ENCODE results near the gene PTPRE. TPM values are rescaled to one million over a fixed set of nuclear protein-coding genes. Genes with fewer than 3 reads are reported as not detected.
A peak's percentile ranks its signal among the peaks of the same experiment; 100 is the strongest.

Gene PTPRE
- total RNA-seq, 2 donors from 2014 or later = 23.7 to 31.3 TPM

DNA sequence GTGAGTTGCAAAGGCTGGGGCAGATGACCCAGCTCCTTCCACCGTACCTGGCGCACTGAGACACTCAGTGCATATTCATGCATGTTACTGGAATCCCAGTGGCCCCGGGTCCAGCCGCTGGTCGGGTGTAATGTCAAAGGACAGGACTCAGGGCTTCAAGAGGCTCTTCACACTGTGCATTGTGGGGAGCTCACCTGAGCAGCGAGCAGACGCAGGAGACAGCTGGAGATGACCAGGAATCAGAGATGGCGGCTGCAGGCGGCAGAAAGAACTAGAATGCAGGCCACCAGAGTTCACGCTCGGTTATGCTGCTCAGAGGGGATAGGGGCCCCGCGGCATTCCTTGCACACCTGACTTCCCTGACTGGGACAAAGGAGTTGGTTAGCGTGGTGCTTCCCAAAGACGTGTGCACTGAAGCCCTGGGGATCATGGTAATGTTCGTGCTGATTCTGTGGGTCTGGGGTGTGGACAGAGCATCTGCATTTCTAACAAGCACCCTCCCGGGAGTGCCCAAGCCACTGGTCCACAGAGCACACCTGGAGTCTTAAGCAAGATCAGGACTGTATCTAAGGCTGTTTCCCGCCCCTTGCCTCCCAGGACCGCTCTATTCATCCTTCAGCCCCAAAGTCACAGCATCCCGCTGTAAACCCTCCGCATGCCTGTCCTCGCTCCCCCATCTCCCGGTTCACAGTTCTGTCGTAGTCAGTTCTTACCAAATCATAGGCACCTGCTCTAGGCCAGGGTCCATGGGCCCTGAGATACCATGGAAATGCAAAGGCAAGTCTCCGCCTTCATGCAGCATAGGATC lies 148.4 kb downstream of the PTPRE start:
- Mint-ChIP-seq H3K4me3 (no peak overlapping the region), H3K4me1 (ENCODE audit: low read depth) (peaks cover 21% of the 10 kb centered on the region), H3K9me3 (no peaks in the 10 kb centered on the region), H3K27ac (no peak overlapping the region), H3K36me3 (ENCODE audit: insufficient read depth in 2 of 2) (peaks cover 11 to 16% of the 10 kb centered on the region in 2 donors), H3K27me3 (ENCODE audit: low read depth) (no peaks in the 10 kb centered on the region)
- ATAC-seq (replicated peaks in 1 of 2) (no peak), DNase-seq (no peak)

DNA sequence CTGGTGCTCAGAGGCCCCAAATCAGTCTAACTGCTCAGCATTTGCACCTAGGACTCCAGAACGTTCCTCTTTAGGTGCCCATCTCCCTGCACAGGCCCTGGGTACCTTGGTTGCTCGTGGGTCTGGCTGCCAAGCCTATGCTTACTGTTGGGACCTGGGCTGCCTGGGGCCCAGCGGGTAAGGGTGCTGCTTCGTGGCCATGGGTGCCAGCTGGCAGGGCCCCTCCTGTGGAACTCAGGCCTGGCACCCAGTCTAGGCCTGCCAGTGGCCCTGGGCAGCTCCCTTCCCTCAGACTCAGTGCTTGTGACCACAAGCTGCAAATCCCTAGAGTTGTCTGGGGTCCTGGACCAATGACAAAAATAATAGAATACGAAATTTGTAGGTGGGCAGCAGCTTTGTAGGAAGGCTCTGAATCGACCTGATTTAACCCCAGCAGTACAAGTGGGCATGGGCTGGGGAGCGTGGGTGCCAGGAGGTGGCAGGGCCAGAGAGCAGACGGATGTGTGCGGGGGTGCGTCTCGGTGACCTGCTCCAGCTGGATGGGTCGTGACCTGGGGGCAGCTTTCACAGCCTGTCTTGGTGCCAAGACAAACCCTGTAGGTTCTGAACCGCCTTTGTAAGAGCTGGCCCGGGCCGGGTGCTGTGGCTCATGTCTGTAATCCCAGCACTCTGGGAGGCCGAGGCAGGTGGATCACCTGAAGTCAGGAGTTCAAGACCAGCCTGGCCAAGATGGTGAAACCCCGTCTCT lies 149.6 kb downstream of the PTPRE start:
- H3K4me1 Mint-ChIP-seq (ENCODE audit: low read depth) = peaks cover 12% of the 10 kb centered on the region
- H3K4me3 Mint-ChIP-seq = no peak overlapping the region
- H3K36me3 Mint-ChIP-seq (ENCODE audit: insufficient read depth in 2 of 2) = peaks cover 9 to 12% of the 10 kb centered on the region in 2 donors
- no peak overlapping the region for H3K27ac Mint-ChIP-seq
- DNase-seq = no peak
- H3K9me3 Mint-ChIP-seq = no peaks in the 10 kb centered on the region
- no peaks in the 10 kb centered on the region for H3K27me3 Mint-ChIP-seq (ENCODE audit: low read depth)
- no peak for ATAC-seq (replicated peaks in 1 of 2)

DNA sequence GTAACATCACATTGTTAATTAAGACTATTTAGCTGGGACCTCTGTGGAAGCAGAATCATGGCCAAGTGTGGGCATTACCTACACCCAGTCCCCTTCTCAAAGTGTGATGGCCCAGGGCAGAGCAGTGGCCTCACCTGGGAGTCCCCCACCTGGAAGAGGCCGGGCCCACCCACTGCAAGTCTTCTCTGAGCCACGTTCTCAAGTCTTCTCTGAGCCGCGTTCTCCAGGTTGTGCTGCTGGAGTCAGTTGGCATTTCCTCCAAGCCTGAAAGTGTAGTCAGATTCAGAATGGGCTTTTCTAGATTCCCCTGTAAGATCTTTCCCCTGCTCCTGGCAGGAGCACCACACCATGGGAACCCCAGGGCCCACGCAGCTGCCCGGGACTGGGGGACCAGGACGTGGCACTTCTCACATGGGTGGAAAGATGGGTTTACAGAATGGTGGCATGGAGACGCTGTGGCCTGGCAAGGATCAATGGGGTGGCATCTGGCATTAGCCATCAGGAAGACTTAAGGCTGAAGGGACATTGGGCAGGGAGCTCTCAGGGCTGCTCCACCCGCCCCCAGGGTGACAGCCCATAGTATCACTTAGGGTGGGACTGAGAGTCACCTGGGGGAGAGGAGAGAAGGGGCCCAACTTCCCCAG lies 151.3 kb downstream of the PTPRE start:
- Mint-ChIP-seq H3K9me3 (no peaks in the 10 kb centered on the region), H3K27me3 (ENCODE audit: low read depth) (no peaks in the 10 kb centered on the region), H3K27ac (no peak overlapping the region), H3K4me1 (ENCODE audit: low read depth) (peaks cover 26% of the 10 kb centered on the region), H3K36me3 (ENCODE audit: insufficient read depth in 2 of 2) (peaks cover 9 to 12% of the 10 kb centered on the region in 2 donors), H3K4me3 (no peak overlapping the region)
- ATAC-seq (replicated peaks in 1 of 2) (no peak), DNase-seq (no peak)

DNA sequence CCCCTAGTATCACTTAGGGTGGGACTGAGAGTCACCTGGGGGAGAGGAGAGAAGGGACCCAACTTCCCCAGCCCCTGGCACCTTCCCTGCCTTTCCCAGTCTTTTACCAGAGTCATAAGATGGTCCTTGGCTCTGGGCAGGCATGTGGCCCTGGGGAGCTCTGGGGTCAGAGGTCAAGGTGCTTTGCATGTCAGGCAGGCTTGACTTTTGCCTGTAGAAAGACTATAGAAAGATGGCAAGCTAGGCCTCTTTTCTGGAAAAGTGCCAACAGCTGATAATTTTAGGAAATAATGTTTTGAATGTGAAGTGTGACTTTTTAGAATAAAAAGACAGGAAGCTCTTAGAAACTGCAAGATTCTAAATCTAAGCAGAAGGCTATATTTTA lies 151.8 kb downstream of the PTPRE start:
- H3K36me3 Mint-ChIP-seq (ENCODE audit: insufficient read depth in 2 of 2) = peaks cover 9 to 12% of the 10 kb centered on the region in 2 donors

DNA sequence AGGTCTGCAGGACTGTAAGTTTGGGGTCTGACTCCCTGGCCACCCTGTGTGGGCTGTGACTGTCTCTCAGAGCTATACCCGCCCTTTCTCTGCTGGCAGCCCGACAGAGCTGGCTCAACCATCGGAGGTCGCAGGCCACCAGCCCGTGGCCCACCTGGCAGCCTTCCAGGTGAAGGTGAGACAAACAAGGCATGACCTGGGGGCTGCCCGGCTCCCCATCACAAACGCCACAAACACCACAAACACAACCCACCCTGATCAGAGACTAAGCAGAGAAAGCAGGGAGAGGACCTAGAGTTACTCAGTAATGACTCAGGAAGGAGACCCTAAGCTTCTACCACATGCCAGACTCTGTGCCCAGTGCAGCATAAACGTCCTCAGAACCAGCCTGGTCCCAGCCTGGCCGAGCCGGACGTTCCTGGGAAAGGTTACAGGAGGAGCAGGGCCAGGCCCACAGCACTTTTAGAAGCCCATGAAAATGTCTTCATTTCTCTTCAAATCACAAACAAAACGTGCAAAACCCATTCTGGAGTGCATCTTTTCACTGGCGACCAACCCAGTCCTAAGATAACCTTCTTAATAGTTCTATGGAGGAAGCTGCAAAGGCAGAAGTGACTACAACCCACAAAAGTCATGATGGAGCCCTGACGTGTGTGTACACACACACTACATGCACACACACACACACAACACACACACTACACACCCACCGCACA lies 152.5 kb downstream of the PTPRE start:
- no peaks in the 10 kb centered on the region for H3K27me3 Mint-ChIP-seq (ENCODE audit: low read depth)
- no peaks in the 10 kb centered on the region for H3K9me3 Mint-ChIP-seq
- ATAC-seq (replicated peaks in 1 of 2) (peak; percentile 19 to 21), DNase-seq (peak in 1 of 2 donors; percentile 31)
- peaks cover 38% of the 10 kb centered on the region for H3K4me1 Mint-ChIP-seq (ENCODE audit: low read depth)
- H3K27ac Mint-ChIP-seq = peak overlapping the region; percentile 29
- peaks cover 9% of the 10 kb centered on the region in 2 donors for H3K36me3 Mint-ChIP-seq (ENCODE audit: insufficient read depth in 2 of 2)
- H3K4me3 Mint-ChIP-seq = no peak overlapping the region

More for the DNA sequence above, 151.8 kb downstream of the PTPRE start:
- Mint-ChIP-seq H3K27ac (no peak overlapping the region), H3K4me1 (ENCODE audit: low read depth) (peaks cover 32% of the 10 kb centered on the region), H3K4me3 (no peak overlapping the region), H3K27me3 (ENCODE audit: low read depth) (no peaks in the 10 kb centered on the region), H3K9me3 (no peaks in the 10 kb centered on the region)
- DNase-seq (no peak), ATAC-seq (replicated peaks in 1 of 2) (no peak)

DNA sequence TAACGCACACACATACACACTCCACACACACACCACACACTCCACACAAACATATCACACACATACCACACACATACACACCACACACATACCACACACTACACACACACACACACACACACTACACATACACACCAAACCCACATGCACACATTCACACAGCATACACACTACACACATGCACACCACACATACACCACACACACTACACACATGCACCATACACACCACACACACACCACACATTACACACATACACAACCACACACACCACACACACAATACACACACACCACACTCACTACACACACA lies 153.0 kb downstream of the PTPRE start:
- no peak for DNase-seq
- peaks cover 7 to 9% of the 10 kb centered on the region in 2 donors for H3K36me3 Mint-ChIP-seq (ENCODE audit: insufficient read depth in 2 of 2)
- H3K27me3 Mint-ChIP-seq (ENCODE audit: low read depth) = no peaks in the 10 kb centered on the region
- H3K4me3 Mint-ChIP-seq = no peak overlapping the region
- ATAC-seq (replicated peaks in 1 of 2) = no peak
- peaks cover 44% of the 10 kb centered on the region for H3K4me1 Mint-ChIP-seq (ENCODE audit: low read depth)
- no peaks in the 10 kb centered on the region for H3K9me3 Mint-ChIP-seq
- H3K27ac Mint-ChIP-seq = no peak overlapping the region

DNA sequence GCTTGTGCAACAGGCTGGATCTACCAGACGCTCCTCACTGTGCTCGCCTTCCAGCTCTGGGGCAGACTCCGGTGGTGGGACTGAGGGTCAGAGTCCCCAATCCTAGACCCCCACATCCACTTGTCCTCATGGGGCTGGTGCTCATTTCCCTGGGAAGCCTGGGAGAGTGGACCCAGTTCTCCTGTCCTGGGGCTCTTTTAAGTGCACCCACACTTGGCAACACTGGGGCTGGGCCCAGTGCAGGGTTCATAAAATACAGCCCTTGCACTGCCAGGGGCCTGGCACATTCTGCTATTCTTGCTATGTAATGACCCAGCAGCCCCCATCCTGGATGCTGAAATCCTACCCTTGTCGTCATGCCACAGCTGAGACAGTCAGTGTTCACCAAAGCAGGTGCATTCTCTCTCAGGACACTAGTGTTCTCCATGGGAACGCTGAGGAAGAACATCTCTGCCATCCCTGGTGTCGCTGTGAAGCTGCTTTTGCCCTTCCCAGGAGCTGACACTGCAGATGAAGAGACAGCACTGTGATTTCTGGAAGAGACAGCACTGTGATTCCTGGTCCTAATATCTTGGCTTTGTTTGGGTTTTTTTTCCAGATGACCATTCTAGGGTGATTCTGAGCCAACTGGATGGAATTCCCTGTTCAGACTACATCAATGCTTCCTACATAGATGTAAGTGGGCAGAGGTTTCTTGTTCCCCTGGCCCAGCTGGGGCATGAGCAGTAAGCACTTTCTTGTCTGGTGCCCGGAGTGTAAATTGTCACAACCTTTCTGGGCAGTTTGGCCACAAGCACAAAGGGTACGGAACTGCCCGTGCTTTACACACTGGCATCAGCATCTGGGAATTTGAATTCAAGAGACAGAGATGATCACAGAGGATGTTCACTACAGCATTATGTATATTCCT lies 153.7 kb downstream of the PTPRE start:
- no peaks in the 10 kb centered on the region for H3K9me3 Mint-ChIP-seq
- H3K27me3 Mint-ChIP-seq (ENCODE audit: low read depth) = no peaks in the 10 kb centered on the region
- H3K36me3 Mint-ChIP-seq (ENCODE audit: insufficient read depth in 2 of 2) = peaks cover 10 to 12% of the 10 kb centered on the region in 2 donors
- peaks cover 50% of the 10 kb centered on the region for H3K4me1 Mint-ChIP-seq (ENCODE audit: low read depth)
- DNase-seq (no peak), ATAC-seq (replicated peaks in 1 of 2) (no peak)
- H3K4me3 Mint-ChIP-seq = no peak overlapping the region
- no peak overlapping the region for H3K27ac Mint-ChIP-seq

DNA sequence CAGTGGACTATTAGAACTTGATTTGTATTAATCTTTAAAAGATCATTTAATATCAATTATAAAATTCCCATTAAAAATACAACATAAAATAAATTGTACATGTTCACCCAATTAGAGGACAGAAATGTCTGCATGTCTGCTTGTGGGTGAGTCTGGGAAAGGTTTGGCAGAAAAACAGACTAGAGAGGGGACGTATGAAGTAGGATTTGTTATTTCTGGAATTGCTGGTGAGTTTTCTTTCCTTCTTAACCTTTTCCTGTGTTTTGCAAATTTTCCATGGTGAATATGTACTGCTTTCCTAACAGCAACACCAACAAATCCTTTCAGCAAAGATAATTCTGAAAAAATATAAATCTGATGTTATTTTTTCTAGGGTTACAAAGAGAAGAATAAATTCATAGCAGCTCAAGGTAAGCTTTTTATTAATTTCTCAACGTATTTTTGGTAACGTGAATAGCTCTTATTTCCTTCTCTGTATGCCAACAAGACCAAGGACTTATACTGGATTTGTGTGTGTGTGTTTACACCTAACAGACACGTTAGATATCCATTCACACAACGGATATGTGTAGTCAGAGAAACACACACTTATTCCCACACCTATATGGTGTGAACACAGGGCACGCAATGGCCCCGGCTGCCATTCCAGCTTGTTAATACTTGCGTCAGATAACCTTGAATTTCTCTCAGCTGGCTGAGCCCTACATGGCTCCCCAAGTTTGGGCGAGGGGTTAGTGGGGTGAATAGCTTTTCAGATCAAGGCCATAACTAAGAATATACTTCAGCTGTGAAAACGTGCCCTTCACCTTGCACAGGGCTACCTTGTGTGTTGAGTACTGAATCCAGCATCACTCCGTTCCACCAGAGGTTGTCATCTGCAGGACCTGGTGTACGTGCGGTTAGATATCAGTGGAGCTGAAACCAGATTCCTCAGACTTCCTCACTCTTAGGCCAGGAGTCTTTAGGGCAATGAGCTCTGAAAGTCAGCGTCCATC lies 154.7 kb downstream of the PTPRE start:
- H3K36me3 Mint-ChIP-seq (ENCODE audit: insufficient read depth in 2 of 2) = peaks cover 15 to 17% of the 10 kb centered on the region in 2 donors
- no peaks in the 10 kb centered on the region for H3K9me3 Mint-ChIP-seq
- H3K4me1 Mint-ChIP-seq (ENCODE audit: low read depth) = peaks cover 60% of the 10 kb centered on the region
- H3K4me3 Mint-ChIP-seq = peak overlapping the region; percentile 63 to 73
- DNase-seq (no peak), ATAC-seq (replicated peaks in 1 of 2) (no peak)
- H3K27me3 Mint-ChIP-seq (ENCODE audit: low read depth) = no peaks in the 10 kb centered on the region
- H3K27ac Mint-ChIP-seq = peak overlapping the region; percentile 26

DNA sequence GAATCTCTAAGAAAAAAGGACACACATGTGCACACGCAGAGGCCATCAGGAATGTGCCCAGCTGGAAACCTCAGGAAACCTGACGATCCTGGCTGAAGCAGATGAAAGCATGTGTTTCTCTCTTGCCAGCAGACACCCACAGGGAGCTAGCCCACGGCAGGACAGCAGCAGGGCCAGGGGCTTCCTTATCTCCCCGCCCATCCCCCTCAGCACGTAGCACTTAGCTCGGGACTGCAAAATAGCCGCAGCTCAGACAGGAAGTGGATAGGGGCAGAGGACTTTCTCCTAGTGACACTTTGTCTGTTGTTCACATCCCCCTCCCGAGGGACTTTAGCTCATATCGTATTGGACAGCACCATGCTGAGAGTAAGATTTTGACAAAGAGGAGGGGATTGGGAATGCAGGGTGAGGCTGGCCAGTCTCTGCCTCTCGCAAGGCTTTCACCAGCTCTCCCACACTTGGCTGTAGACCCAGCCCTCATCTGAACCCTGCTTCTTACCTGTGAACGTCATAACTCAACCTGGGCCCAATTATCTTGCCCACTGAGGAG lies 155.5 kb downstream of the PTPRE start:
- ATAC-seq (replicated peaks in 1 of 2) (no peak), DNase-seq (no peak)
- Mint-ChIP-seq H3K9me3 (peaks cover 3% of the 10 kb centered on the region in 2 donors), H3K4me3 (peak overlapping the region; percentile 63 to 73), H3K27ac (peak overlapping the region; percentile 94), H3K36me3 (ENCODE audit: insufficient read depth in 2 of 2) (peaks cover 23 to 25% of the 10 kb centered on the region in 2 donors), H3K27me3 (ENCODE audit: low read depth) (no peaks in the 10 kb centered on the region), H3K4me1 (ENCODE audit: low read depth) (peaks cover 68% of the 10 kb centered on the region)

DNA sequence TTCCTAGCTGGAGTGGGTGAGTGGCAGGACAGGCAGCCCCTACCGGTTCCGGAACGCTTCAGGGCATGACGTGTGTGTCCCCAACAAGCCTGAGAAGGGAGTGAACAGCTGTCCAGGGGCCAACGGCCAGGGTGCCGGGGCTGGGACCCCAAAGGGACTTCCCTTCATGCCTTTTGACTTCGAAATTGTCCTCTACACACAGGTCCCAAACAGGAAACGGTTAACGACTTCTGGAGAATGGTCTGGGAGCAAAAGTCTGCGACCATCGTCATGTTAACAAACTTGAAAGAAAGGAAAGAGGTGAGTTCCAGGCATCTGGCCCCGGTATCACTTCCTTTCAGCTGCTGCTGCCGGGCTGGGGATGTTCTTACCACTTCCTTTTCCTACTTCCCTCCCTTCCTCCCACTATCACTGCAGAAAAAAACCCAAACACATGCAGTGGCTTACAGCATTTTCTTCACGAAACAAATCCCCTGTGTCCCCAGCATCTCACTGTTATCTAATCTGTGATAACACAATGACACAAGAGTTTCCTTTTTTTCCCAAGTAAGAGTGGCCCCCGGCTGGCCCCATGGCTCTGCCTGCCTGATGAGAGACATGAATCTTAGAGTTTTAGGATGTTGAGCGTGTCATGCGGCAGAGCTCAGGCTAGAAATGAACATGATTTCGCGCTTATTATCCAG lies 156.1 kb downstream of the PTPRE start:
- Mint-ChIP-seq H3K4me3 (peak overlapping the region; percentile 63 to 73), H3K27ac (peak overlapping the region; percentile 94), H3K36me3 (ENCODE audit: insufficient read depth in 2 of 2) (peaks cover 21 to 28% of the 10 kb centered on the region in 2 donors), H3K9me3 (peaks cover 3% of the 10 kb centered on the region in 2 donors), H3K27me3 (ENCODE audit: low read depth) (no peaks in the 10 kb centered on the region), H3K4me1 (ENCODE audit: low read depth) (peaks cover 70% of the 10 kb centered on the region)
- DNase-seq = peak; percentile 40 to 52
- ATAC-seq (replicated peaks in 1 of 2) = peak in 1 of 2 donors; percentile 13
